Measurements from ENCODE around the gene TRAPPC3.

GRCh38 chr1:36170643-36171412 is 21.5 kb upstream of the TRAPPC3 start:
- no peak for TF ChIP-seq CTCF (IDR thresholded peaks at IDR 0.05 in 8 of 11, conservative IDR thresholded peaks at IDR 0.05 in 3 of 11)
- no peak for TF ChIP-seq POLR2A (IDR thresholded peaks at IDR 0.05)
